HG03342 (cell line): Measurements from ENCODE around the gene SPRN.
"Not testable (repeated sequence)": the region's sequence is repeated elsewhere in the genome, so short reads cannot be mapped to it uniquely, and the experiment has no call there.

Experiments
- ATAC-seq: cut with Tn5 transposase; IDR thresholded peaks from one replicate; pipeline ENCODE4 v1.9.1; 2021; ENCODE audit warnings: mild to moderate bottlenecking, moderate library complexity; ENCODE audit not compliant: unreplicated experiment

Gene SPRN

DNA sequence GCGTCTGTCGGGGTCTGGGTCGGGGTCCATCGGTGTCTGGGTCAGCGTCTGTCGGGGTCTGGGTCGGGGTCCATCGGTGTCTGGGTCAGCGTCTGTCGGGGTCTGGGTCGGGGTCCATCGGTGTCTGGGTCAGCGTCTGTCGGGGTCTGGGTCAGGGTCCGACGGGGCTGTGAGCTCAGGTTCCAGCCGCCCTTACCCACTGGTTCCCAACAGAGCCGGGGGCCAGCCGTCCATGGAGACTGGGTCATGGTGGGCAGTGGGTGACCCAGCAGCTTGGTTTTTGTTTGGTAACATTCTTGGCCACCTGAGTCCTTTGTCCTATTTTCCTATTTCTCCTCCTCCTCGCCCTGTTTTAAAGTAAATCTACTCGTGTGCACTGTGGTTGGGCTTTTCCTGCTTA is 16.9 kb upstream of the SPRN start:
- not testable (repeated sequence) for ATAC-seq

DNA sequence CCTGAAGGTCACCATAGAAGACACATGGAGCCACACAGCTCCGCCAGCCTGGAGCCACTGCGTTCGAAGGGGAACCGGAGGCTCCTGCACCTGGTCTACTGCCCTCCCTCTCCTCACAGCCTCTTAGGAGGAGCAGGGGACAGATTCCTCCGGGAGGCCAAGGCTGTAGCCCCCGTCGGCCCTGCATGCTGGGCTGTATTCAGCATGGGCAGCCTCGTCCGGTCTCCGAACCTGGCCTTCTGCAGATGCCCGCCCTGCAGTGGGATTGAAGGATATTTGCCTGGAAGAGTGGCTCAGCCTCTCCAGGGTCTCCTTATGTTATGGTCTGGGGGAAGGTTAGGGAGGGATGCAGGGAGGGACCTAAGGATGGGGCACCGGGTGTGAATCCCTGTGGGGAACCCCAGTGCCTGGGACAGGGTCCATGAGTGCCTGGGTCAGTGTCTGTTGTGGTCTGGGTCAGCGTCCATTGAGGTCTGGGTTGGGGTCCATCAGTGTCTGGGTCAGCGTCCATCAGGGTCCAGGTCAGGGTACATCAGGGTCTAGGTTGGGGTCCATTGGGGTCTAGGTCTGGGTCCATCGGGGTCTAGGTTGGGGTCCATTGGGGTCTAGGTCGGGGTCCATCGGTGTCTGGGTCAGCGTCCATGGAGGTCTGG is 16.3 kb upstream of the SPRN start:
- no peak for ATAC-seq

DNA sequence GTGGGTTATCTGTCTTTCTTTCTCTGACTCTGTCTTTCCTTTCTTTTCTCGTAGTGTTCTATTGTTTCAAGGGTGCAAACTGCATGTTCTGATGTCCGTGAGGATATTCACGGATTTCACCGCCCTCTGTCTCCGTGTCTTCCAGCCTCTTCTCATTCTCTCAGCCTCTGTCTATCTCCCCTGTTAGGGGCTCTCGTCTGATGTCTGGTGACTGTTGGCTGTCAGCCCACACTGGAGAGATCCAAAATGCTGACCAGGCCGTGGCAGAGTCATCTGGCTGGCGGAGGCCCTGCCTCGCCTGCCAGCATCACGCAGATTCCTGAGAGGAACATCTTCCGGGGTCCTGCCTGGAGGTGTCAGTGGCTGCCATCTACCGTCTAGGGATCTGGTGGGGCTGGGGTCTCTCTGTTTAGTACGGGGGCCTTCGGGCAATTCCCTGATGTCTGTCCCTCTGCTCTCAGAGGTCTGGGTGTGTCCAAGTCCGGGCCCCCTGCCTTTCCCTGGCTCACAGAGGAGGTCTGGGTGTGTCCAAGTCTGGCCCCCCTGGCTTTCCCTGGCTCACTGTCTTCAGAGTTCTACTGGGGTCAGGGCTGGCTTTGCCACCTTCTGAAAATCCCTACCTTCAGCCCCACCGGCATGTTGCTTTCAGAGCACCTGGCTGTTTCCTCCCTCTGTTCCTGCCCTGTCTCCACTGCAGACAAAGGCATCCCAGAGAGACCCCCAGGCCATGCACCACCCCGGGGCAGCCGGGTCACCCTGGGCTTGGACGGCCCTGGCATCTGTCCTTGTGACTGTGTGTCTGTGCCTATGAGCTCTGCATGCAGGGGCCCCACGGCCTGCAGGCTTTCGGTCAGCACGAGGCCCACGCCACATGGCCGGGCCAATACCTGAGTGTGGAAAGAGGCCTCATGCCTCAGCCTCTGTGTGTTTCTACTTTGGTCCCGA is 15.4 kb upstream of the SPRN start:
- no peak for ATAC-seq

DNA sequence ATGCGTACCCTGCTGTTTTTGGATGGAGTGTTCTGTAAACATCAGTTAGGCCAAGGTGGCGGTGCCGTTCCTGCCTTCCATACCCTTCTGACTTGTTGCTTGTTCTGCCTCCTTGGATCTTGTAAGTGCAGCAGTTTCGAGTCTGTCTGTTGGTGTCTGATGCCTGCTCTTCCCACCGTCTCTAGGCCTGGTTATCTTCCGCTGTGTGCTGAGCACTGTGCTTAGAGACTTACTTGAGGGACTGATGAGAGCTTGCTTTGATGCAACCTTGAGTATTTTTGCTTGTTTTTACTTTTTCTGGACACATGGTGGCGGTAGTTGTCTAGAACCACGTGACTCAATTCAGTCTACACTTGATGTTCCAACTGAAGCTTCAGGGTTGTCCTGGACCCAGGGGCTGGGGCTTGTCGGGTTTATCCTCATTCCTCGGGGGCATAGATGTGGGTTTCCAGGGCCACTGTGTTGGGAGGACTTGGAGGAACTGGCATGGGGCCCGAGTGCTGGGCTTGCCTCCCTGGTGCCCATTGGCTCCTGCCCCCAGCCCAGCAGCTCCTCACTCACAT is 14.4 kb upstream of the SPRN start:
- peak; percentile 48 for ATAC-seq

DNA sequence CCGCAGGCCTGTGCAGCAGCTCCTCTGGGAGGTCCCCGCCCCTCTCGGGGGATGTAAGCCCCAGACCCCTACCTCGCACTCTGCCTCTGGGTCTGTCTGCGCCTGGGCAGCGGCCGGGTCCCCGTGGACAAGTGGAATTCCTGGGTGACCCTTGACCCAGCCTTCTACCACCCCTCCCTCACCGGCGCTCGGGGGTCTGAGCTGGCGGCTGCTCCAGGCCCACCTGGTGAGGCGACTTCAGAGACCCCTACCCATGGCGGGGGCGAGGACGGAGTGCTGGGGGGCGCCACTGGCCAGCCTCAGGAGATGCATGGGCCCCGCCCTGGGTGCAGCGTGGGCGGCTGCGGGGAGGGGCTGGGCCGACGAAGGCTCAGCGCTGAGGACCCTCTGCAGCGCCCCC is 8.4 kb upstream of the SPRN start:
- not testable (repeated sequence) for ATAC-seq

DNA sequence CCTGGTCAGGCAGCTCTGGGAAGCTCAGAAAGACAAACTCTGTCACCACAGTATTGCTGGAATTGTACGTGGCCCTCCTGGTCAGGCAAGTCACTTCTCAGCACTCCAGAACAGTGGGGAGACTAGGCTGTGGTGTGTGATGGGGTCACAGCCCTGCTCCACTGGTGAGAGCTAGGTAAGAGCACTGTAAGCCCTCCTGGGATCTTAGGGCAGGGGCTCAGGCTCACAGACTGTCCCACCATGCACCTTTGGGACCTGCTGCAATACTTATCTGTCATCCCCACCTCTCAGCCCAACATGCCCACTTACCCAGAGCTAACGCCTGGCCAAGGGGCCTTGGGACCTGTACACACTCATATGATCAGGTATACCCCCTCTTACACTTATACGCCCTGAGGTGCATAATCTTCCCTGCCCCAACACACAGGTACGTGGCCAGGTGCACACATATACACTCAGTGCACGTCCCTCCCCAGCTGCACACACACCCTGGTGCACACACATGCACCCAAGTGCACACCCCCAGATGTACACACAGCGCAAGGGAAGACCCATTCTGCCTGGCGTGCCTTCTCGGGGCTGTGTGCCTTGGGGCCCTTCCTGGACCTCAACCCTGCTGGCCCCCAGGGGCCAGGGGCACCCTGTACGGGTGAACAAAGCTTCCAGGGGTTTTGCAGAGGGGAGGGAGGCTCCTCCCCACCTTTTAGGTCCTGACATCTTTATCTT is 7.6 kb upstream of the SPRN start:
- not testable (repeated sequence) for ATAC-seq

DNA sequence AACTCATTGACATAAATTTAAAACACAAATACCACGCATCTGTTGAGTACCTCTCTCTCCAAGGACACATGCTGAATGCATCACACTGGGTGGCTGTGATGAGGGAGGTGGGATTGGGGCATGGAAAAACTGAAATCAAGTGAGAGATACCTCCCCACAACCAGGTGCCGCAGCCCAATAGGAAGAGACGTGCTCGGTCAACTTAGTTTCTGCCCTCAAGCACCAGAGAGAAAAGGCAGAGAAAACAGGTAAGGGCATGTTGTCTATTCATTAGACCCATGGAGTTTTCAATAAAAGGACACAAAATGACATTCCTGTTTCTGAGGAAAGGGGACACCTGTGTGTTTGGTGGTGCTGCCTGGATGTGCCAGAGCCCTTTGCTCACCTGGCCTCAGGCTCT is 5.1 kb upstream of the SPRN start:
- ATAC-seq, result not testable (repeated sequence)

DNA sequence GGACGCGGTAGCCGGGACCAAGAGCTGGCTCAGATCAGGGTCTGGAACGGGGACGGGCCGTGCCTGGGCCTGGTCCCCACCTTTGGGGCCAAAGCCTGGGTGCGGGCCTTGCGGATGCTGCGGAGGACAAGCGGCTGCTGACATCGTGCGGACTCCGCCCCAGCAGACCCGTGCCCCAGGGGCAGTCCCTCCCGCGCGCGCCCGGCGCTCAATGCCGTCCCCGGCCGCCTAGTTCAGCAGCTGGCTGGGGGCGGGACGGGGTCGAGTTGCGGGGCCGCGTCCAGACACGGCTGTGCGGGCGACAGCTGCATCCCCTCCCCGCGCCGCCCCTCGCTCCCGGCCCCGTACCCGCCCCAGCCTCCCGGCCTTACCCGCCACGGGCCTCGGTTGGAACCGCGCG is 323 bp downstream of the SPRN start:
- not testable (repeated sequence) for ATAC-seq

DNA sequence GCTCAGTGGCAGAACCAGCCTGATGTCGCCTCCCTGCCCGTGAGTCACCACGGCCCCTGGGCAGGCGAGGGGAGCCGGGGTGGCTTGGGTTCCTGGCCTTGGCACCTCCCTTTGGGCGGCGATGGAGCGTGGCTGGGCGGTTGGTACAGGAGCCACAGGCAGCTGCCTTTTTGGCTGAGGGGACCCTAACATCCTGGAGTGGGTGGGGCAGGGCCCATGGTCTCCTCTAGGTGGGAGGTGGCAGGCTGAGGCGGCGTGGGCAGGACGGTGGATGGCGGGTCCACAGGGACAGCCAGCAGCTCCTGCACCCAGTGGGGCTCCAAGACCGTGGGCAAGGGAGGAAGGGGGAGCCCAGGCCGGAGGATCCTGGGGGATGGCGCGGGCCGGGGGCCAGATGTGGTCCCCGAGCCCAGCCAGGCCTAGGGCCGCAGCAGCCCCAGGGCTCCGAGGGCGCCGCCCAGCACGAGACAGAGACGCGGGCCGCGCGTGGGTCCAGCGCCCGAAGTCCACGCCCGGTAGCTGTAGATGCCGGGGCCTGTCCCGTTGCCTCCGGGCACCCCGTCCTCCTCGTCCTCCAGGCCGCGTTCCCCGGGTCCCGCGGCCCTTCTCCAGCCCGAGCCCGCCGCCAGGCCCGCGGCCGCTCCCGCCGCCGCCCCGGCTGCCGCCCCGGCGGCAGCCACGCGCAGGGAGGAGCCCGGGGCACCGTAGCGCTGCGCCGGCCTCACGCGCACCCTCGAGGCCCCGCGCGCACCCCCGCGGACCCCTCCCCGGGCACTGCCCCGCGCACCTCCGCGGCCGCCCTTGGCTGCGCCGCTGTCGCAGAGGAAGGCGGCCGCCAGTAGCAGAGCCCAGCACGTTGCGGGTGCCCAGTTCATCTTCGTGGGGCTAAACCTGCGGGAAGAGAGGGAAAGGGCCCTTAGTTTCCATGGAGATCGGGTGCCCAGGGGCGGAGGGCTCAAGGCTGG is 1.3 kb downstream of the SPRN start:
- no peak for ATAC-seq

DNA sequence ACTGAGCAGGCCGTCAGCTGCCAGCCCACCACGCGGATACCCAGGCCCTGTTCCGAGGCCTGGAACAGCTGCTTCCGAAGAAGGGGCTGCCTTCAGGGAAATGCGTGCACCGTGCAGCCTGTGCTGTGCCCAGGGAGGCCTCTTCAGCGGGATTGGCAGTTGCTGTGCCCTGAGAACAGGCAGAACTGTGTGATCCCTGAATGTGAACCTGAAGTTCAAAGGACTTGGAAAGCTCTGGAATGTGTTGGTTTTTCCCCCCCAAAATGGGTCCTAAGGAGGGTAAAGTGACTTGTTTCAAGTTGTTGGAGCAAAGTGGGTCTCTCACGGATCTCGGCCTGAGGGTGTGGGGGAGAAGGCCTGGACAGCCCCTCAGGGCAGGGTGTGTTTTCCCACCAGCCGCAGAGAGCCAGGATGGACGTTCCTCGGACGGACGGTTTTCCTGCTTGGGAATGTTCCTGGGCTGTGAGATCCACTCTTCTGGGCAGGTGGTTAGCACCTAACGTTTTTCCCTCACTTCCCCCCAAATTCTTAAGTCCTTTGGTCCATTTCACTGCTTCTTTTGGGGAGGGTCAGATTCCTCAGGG is 2.1 kb downstream of the SPRN start:
- no peak for ATAC-seq

DNA sequence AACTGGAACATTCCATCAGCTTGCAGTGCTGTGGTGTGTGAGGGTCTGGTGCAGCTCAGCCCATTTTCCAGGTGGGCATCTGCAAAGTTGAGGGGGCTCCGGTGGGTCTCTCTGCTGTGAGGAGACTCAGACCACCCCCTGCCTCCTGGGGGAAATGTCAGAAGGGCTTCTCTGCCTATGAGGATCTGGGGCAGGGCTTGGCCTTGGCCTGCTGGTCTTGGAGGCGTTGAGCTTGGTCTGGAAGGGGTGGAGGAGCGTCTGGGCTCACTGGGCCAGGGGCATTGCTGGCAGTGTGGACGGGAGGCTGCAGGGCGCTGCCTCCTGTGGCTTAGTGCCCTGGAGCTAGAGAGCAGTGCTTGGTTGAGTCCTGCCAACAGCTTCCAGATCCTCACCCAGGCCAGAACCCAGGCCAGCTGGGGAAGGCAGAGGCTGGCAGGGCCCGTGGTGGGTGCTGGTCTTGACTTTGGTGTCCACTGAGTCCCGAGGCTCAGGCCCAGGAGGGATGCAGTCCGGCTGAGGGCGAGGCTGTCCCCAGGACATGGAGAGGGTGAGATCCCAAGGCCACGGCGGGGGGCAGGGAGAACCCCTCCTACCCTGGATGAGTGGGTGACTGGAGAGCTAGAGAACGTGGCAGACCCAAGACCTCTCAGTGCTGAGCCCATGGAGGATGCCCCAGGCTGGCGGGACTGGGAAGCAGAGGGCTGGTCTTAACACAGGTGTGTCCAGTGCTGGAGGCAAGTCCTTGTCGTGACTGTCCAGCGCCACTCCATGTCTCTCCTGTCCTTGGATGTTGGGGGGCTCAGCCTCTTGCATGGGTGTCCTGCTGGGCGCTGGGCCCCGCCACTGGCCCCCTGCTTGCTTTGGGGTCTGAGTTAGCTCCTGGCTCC is 2.8 kb downstream of the SPRN start:
- ATAC-seq, result no peak

DNA sequence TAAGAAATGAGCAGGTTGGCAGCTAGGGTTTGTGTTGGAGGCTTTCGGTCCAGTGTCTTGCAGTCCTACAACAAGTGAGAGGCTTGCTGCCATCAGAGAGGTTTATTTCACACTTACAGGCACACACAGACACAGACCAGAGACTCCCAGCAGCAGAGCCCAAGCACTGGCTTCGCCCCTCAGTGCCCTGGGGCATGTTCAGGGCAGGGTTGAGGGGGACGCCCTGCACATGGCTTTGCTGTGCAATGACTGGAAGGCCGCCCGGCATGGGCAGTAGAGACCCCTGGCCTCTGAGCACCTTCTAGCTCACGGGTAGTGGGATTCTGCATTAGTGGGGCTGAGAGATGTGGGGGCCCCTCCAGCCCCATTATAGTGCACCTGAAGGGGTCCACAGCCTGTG is 3.8 kb downstream of the SPRN start:
- ATAC-seq, result no peak

DNA sequence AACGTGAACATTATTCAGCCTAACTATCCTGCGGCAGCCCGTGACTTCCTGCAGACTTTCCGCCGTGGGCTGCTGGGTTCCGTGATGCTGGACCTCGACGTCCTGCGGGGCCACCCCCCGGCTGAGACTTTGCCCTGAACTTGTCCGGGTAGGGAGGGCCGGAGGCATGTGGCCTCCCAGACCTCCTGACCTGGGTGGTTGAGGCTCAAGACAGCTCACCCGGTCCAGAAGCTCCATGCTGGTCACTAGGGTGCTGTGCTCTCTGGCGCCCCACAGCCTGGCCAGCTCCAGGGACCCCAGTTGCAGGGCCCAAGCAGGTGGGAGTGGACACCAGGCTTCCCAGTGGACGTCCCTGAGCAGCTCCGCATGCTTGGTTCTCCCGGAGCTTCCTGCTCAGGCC is 4.4 kb downstream of the SPRN start:
- ATAC-seq, result no peak

DNA sequence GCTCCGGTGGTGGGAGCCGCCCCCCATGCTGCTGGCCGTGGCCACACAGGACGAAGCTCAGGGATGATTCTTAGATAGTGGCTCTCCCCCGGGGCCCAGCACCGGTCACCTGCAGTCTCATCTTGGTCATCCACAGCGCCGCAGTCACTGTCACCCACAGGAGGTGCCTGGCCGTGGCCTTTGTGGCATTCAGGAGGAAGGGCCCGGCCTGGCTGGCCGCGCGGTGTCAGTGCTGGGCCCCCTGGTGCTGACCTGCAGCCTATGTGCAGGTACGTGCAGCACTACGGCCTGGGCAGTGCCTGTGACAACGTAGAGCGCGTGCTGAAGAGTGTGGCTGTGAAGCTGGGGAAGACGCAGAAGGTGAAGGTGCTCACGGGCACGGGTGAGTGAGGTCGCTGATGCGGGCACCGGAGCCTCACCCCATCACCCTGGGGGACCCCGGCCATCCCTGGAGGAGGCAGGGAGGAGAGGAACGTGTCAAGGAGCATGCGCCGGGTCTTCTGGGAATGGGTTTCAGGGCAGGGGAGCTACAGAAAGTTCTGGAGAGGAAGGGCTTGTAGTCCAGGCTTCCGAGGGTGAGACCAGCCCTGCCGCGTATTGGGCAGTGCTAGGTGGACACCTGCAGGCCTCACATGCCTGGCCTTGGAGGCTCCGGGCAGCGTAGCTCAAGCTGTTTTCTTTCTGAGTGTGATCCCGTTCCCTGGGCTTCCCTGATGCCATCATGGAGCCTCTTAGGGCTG is 5.0 kb downstream of the SPRN start:
- no peak for ATAC-seq

DNA sequence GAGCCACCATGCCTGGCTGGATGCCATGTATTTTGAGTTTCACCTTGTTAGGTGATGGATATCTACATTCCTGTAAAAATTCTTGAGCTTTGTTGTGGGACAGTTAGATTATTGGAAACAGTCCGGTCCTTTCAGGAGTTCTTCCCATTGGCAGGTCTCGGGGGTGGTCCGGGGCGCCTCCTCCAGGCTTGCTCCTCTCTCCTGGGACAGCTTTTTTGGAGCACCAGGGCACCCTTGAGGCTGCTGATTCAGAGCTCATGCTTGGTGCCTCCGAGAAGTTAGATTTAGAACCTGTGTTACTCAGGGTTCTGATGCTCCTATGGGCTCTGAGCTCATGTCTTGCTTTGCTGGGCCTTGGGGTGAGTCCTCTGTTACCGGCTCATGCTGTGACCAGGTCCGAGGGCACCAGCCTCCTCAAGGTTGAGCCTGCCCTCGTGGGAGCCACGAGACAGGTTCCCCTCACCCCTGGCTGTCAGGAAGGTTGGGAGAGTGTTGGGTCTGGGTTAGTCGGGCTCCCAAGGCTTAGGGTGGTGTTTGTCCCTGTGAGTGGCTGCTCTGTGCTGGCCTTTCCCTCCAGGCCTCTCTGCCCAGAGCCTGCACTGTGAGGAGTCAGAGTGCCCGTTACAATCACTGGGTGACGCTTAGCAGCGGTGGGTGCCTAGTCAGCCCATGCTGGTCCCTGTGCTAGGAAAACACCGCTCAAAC is 6.0 kb downstream of the SPRN start:
- ATAC-seq, result no peak

DNA sequence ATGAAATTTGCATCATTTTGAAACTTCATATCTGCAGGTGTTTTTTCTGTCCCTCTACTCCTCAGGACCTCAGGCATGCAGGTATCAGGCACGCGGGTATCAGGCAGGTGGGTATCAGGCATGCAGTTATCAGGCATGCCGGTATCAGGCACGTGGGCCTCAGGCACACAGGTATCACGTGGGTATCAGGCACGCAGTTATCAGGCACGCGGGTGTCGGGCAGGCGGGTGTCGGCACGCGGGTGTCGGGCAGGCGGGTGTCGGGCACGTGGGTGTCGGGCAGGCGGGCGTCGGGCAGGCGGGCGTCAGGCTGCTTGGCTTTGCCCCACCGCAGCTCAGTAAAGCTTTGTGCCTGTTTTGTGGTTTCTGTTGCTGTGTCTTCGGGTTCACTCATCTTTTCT is 8.7 kb downstream of the SPRN start:
- no peak for ATAC-seq

DNA sequence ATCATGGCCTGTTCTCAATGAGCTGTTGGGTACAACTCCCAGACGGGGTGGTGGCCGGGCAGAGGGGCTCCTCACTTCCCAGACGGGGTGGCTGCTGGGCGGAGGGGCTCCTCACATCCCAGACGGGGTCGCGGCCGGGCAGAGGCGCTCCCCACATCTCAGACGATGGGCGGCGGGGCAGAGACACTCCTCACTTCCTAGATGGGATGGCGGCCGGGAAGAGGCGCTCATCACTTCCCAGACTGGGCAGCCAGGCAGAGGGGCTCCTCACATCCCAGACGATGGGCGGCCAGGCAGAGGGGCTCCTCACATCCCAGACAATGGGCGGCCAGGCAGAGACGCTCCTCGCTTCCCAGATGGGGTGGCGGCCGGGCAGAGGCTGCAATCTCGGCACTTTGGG is 10.0 kb downstream of the SPRN start:
- not testable (repeated sequence) for ATAC-seq

DNA sequence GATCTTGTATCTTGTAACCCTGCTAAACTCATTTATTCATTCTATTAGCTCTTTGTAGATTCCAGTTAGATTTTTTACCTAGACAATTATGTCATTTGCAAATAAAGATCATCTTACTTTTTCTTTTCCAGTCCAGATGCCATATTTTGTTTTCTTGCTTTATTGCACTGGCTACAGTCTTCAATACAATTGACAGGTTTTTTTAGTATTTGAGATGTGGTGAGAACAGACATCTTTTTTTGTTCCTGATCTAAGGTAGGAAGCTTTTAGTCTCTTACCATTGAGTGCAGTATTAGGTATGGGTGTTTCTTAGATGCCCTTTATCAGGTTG is 12.1 kb downstream of the SPRN start:
- no peak for ATAC-seq
